Hepatic stellate cell (primary cell): Measurements from ENCODE around the gene GNPAT.

Experiments
- DNase-seq: peaks from one replicate; pipeline ENCODE4 v3.0.0; 2011; ENCODE audit warnings: low spot score

The GNPAT gene

DNA sequence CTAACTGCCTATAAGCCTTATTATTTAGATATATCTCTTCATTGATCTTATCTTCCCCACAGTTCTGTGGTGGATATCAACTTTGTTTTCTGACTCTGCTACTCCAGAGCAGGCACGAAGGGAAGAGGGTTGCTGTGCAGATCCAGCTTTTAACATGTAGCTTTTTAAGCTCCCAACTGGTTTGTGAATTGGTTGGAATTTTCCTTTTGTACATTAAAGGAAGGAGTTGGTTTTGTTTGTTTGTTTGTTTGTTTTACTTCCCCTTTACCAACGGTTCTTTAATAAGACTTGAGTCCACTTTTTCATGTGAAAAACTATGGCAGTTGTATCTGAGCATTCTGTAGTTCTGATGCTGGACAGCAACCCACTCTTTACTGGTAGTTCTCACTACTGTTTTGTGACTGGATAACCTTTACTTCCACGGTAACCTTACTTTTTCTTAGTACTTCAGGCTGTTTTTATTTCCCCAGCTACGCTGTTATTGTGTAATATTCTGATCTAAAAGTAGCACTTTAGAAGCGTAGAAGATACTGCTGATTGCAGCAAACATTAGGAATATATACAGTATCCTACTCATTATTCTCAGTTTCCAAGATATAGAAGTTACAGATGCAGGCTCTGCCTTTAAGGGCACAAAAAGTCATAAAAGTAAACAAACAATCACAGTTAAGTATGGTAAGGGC is 1.6 kb downstream of the GNPAT start:
- DNase-seq, result peak; percentile 25

DNA sequence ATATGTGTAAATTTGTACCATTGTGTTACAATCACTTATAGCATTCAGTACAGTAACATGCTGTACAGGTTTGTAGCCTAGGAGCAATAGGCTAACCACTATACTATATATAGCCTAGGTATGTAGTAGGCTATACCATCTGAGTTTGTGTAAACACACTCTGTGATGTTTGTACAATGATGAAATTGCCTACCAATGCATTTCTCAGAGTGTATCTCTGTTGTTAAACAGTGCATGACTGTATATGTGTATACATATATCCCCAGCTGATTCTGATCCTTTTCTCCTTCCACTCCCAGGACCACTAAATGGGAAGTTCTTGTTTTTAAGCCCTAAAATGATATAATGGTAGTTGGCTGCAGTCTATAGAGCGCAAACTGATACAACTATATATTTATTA is 7.8 kb downstream of the GNPAT start:
- DNase-seq, result no peak

DNA sequence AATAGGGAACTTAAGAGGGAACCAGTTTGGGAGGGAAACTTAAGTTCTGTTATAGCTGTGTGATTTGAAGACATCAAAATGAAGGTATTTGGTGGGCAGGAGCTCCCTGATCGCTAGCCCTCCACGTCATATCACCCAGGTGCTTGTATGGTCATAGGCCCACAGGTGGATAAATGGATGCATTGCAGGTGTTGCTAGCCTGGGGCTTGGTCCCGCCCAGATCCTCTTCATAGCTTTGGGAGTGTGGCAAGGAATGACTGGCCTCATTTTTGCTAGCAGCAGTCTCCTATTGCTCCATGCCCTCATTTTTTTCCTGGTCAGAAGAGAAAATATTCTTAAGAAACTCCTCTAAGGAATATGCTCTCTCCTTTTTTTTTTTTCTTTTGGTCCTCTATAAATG is 11.3 kb downstream of the GNPAT start:
- no peak for DNase-seq

DNA sequence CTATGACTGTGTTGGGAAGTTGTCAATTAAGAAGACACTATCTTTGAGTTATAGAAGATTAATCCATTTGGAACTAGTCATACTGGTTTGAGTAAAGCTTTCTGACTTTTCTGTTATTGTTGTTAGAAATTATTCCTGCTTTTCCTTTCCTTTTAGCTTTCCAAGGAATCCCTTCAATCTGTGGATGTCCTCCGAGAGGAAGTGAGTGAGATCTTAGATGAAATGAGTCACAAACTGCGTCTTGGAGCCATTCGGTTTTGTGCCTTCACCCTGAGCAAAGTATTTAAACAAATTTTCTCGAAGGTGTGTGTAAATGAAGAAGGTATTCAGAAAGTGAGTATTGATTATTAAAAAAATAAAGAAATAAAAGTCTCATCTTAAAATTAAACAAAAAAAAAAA is 19.3 kb downstream of the GNPAT start:
- DNase-seq, result no peak

DNA sequence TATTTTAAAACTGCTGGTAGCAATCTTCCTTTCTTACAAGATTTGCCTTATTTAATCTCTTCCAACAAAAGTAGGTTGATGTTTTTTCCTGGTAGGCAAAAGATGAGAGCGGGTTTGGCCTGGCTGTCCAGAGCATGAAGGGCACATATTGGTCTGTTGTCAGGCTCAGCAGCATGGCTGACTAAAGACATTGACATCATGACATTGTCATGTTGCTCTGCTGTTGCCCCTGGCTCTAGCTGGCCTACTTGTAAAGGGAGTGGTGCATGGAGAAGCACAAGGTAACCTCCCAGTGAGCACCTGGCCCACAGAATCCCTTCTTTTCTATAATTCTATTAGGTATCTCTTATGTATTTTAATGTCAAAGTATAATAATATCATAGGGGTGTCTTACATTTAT is 23.6 kb downstream of the GNPAT start:
- no peak for DNase-seq

DNA sequence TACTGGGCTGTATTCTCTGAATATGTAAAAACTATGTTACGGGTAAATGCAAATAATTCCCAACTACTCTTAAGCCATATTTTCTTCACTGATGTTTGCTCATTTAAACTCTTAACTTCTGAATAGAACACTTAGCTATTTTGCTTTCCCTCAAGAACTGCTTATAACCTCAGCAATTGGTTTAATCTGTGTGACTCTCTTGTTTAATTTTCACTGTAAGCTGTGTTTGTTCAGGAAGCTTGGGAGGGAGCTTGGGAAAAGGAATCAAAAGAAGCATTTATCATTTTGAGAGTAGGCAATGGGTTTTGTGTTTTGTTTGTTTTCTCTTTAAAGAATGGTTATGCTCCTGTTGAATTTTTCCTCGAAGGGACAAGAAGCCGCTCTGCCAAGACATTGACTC is 24.4 kb downstream of the GNPAT start:
- DNase-seq, result no peak

DNA sequence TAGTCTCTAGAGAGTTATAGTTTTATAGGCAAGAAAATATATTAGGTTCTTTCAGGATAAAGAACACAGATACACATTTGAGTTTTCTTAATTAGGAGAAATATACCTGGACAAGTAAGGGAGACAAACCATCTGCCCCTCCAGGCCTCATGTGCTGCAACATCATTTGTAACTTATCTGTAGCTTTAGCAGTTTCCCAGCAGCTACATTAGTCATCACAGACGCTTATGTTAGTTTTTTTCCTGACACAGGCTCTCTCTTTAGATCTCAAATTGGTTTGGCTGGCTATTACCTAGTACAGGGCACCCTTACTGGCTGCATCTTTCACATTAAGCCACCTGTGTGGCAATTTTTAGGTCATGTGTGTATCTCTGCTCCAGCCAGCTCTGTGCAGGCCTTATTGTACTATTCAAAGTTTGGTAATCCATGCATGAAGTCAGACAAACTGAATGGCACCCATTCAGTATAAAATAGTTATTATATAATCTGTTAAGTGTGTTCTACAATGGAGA is 25.9 kb downstream of the GNPAT start:
- no peak for DNase-seq

DNA sequence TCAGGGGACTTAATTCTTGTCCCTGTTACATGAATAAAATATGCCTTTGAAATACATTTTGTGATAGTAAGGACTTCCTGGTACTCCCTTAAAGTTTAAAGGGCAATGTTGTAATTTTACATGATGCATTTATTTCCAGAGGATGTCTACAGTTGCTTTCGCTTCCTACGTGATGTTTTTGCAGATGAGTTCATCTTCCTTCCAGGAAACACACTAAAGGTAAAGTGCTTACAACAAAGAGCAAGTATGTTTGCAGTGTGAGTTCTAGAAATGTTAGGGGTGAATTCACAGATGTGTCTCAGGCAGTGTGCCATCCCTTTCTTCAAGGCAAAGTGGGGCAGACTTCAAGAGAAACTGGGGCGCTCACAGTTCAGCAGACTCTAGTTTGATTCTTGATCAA is 31.2 kb downstream of the GNPAT start:
- no peak for DNase-seq

DNA sequence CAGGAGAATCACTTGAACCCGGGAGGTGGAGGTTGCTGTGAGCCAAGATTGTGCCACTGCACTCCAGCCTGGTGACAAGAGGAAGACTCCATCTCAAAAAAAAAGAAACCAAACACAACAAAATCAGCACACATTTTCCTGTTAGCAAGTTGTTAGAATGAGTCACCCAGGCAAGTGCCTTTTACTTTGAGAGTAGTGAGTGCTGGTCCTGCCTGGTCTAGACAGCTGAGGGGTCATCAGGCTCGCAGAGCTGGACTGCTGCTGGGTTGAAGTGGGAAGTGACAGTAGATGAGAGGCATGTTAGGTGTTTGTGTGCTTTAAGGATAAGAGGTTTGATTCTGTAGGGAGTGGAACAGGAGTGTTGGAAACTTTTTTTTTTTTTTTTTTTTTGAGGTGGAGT is 31.9 kb downstream of the GNPAT start:
- no peak for DNase-seq

DNA sequence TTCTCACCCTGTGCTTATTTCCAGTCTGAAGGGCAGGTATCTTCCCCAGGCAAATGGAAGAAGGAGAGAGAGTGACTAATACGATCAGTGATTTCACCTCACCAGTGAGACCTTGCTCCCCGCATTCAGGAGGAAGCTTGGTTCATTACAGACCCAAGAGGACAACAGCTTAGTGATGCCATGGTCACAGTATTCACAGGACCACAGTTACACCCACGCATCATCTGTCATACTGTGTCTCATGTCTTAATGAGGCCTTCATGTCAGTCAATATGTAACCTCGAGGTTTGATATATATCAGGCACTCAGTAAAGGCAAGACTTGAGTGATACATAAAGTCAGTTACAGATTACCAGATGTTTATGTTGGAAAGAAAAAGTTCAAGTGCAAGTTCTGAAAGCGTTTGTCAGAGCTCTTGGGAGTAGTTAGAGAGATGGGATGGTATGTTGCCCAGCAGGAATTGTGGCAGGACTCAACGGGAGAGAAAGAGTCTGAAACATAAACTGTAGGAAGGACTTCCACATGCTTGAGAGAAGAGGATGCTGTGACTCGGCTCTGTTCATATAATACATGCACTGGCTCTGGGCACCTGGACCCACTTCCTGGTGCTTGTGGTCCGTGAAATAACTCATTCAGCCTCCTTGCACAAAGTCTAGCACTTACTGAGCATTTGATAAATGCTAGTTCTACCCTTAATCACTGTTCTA is 33.3 kb downstream of the GNPAT start:
- no peak for DNase-seq

DNA sequence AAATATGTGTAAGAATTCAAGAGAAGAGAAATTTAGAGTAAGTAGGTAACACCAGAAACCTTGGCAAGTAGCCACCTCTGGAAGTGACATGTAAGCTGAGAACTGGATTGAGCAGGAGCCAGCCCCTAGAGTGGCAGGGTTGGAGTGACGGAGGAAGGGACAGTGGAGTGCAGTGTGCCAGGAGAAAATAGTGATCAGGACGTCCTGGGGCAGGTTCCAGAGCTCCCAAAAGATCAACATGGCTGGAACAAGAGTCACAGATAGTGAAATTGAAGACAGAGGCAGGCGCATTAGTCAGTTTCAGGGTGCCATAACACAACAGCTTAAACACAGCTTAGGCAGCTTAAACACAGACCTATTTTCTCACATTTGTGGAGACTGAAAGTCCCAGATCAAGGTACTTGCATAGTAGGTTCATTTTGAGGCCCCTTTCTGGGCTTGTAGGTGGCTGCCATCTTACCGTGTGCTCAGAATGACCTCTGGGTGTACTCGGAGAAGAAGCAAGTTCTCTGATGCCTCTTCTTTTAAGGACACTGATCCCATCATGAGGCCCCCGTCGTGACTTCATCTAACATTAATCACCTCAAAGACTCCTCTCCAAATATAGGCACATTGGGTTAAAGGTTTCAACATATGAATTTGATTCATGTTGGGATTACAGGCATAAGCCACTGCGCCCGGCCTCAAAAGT is 37.2 kb downstream of the GNPAT start:
- no peak for DNase-seq

DNA sequence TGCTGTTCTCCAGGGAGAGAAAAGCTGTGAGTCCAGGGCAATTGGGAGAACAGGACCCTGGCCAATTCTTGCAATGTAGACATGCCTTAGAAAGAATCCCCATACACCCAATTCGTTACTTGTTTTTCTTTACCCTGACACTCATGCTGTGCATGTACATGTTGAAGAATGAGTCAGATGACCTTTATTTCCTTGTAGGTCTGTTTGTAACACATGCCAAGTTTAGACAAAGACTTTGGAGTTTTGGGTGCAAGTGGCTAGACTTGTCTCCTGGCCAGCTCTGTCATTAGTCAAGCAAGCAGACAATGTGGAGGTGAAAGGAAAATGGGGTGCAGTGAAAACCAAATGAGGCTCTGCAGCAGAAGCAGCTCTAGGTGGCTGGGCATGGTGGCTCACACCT is 38.1 kb downstream of the GNPAT start:
- no peak for DNase-seq

DNA sequence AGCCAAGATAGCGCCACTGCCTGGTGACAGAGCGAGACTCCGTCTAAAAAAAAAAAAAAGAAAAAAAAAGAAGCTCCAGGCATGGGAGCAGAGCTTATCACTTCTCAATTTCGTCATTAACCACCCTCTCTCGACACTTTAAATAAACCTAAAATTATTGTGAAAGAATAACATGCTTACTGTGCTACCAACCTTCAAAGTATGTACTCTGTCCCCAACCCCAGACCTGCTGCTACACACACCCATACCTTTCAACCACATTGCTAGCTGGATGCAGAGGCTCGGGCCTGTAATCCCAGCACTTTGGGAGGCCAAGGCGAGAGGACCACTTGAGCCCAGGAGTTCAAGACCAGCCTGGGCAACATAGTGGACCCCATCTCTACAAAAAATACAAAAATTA is 38.7 kb downstream of the GNPAT start:
- DNase-seq, result no peak

DNA sequence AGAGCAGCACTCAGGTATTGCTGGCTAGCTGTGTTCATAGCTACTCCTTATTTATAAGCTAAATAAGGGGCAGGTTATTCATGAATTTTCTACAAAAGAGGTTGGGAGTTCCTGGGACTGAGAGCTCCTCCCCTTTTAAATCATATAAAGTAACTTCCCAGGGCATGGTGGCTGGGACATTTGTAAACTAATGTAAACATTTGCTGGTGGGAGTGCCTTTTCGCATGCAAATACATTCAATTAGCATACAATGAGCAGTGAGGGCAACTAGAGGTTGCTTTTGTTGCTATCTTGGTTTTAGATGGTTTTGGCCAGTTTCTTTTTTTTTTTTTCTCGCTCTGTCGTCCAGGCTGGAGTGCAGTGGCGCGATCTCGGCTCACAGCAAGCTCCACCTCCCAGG is 43.4 kb downstream of the GNPAT start:
- no peak for DNase-seq

DNA sequence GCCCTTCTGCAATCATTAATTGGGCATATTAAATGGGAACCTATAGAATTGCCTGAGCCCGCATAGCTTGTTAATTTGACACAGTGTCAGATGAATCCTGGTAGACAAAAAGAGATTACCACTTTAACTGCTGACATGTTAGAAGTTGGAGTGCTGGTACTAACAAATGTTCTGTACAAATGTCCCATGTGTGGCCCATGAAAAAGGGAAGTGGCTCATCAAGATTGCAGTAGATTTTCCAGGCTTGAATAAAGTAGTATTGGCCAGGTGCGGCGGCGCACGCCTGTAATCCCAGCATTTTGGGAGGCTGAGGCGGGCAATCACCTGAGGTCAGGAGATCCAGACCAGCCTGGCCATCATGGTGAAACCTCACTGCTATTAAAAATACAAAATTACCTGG is 45.6 kb downstream of the GNPAT start:
- no peak for DNase-seq

DNA sequence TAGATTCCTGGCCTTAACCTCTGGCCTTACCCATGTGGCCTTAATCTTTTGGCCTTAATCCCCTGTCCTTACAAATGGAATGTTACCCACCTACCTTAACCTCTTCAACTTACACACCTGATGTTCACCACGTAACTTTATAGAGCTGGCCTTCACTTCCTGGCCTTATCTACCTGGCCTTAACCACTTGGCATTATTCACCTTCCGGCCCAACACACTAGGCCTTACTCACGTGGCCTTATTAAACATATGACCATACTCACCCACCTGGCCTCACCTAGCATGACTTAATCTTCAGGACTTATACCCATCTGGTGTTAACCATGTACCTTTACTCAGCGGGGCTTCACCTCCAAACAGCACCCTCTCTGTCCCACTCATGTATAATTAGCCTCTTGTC is 54.9 kb downstream of the GNPAT start:
- no peak for DNase-seq

DNA sequence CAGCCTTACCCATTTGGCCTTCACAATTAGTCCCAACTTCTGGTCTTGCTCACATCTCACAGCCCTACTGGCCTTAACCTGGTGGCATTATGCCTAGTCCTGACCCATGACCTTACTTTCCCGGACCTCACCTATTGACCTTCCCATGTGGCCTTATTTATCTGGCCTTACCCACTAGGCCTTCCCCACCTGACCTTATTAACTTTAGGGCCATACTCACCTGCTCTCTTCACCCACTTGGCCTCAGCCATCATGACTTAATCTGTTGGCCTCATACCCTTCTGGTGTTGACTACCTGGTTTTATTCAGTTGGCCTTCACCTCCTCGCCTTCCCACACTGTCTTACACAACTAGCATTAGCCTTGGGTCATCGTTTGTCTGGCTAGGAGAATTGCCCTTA is 61.0 kb downstream of the GNPAT start:
- DNase-seq, result no peak

DNA sequence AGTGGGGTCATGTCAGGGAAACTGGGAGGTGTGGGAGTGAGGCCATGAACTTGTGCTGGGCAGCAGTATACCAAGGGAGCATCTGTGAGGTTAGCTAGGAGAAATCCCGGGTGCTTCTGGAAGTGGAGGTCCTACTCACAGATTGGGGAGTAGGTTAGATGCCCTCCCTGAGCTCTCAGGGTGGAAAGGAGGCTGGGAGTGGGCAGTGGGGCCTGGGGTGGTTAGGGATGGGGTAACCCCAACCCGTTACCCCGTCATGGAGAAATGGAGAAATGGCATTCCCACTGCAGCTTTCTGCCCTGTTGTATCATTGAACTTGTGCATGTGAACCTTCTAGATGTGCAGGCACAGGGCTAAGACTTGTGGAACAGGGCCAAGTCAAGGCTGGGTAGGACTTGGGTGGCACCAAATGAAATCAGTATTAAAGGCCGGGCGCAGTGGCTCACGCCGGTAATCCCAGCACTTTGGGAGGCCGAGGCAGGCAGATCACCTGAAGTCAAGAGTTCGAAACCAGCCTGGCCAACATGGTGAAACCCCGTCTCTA is 69.5 kb downstream of the GNPAT start:
- no peak for DNase-seq

DNA sequence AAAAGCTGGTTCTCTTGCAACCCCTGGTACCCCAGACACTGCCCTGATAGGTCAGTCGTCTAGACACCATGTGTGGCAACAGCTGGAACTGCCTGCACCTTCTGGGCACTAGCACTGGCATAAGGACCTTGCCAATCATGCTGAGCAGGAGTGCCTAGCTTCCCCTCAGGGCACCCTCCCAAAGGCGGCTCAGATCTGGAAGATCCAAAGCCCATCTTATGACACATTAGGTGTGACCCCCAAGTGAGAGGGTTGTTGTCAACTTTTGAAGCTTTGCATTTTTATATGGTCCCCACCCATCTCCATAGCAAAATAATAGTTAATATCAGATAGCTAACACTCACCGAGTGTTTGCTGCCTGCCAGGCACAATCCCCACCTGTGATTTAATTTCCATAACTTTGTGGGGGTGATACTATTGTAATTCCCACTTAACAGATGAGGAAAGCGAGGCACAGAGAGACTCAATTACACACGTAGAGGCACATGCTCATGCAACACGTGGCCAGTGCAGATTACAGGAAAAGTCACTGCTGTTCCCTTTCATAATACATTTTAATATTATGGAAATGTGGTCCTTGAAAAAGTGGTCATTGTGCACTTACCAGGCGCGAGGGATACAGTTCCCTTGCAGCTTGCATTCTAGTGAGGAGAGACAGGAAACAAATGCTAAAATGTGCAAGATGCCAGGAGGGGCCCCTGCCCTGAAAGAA is 70.9 kb downstream of the GNPAT start:
- DNase-seq, result no peak

DNA sequence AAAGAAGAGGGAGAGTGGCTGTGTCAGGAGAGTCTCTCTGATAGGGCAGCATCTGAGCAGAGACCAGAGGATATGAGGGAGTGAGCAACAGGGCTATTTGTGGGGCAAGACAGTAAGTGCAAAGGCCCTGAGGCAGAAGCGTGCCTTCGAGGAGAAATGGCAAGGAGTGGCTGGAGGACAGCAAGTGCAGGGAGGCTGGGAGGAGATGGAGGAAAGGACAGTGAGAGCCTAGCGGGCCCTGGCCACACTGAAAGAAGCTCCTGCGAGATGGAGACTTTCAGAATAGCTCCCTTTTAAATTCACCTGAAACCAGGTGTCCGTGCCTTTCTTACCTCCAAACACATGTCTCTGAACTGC is 71.4 kb downstream of the GNPAT start:
- DNase-seq, result no peak

DNA sequence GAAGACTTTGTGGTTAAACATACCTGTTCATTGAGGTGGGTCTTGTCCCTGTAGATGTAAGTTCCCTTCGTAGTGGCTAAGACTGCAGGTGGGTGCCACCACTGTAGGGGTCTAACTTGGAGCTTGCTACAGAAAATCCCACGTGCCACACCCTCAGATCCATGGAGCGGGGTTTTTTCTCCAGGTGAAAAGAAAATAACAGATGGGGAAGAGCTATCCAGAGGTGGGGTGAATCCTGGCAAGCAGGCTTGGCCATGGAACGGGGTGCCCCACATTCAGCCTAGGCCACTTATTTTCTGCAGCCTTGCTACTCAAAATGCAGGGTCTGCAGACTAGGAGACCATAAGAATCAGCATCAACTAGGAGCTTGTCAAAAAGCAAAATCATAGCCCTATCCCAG is 72.6 kb downstream of the GNPAT start:
- no peak for DNase-seq

DNA sequence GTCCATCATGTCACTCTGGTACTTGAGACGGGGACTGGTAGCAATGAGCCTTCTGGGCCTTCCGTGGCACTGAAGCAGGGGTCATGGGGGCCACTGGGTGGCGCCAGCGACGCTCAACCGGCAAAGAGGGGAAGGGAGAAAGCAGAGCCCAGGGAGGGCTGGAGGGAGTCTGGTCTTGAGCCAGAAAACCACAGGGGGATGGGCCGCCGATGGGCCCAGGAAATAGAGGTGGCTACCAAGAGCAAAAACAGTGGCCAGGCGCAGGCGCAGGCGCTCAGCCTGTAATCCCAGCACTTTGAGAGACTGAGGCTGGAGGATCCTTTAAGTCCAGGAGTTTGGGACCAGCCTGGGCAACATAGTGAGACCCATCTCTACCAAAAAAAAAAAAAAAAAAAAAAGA is 74.9 kb downstream of the GNPAT start:
- DNase-seq, result no peak
